GM18861 (cell line): ENCODE measurements around the gene PRSS56.

Experiments used
- ATAC-seq: cut with Tn5 transposase; IDR thresholded peaks from one replicate; pipeline ENCODE4 v1.9.1; 2021; ENCODE audit not compliant: unreplicated experiment

PRSS56 gene

GRCh38 chr2:232540441-232541041 is 20.4 kb downstream of the PRSS56 start:
- ATAC-seq = no peak

GRCh38 chr2:232541195-232541960 is 21.2 kb downstream of the PRSS56 start:
- no peak for ATAC-seq

GRCh38 chr2:232541961-232542714 is 21.9 kb downstream of the PRSS56 start:
- no peak for ATAC-seq

GRCh38 chr2:232542715-232543467 is 22.7 kb downstream of the PRSS56 start:
- no peak for ATAC-seq

GRCh38 chr2:232543491-232543890 is 23.3 kb downstream of the PRSS56 start:
- ATAC-seq = no peak

- no peak for ATAC-seq
These were observed 23.9 kb downstream of the PRSS56 start for GRCh38 chr2:232543928-232544631.

GRCh38 chr2:232544674-232545073 is 24.5 kb downstream of the PRSS56 start:
- no peak for ATAC-seq

GRCh38 chr2:232545511-232546375 is 25.6 kb downstream of the PRSS56 start:
- ATAC-seq = no peak

- no peak for ATAC-seq
These were observed 27.8 kb downstream of the PRSS56 start for GRCh38 chr2:232547991-232548390.

- ATAC-seq = no peak
These were observed 29.6 kb downstream of the PRSS56 start for GRCh38 chr2:232549655-232550353.

- peak; percentile 92 for ATAC-seq
These were observed 30.4 kb downstream of the PRSS56 start, which contains the start of the genes EIF4E2 and TIGD1 for GRCh38 chr2:232550354-232551249. TSS of gene EIF4E2 (plus strand) at chr2:232550689. CDS start at chr2:232550725, 36 bp downstream. TSS of gene TIGD1 (minus strand) at chr2:232550557. CDS start at chr2:232549882, 675 bp downstream.

GRCh38 chr2:232551250-232551638 is 31.1 kb downstream of the PRSS56 start:
- no peak for ATAC-seq

GRCh38 chr2:232551776-232552175 is 31.6 kb downstream of the PRSS56 start:
- no peak for ATAC-seq

- ATAC-seq = no peak
These were observed 36.2 kb downstream of the PRSS56 start for GRCh38 chr2:232556426-232556825.

GRCh38 chr2:232562515-232563151 is 42.4 kb downstream of the PRSS56 start:
- ATAC-seq = no peak

GRCh38 chr2:232563580-232563979 is 43.4 kb downstream of the PRSS56 start:
- ATAC-seq = no peak

GRCh38 chr2:232567721-232568120 is 47.5 kb downstream of the PRSS56 start:
- ATAC-seq = no peak
